Urothelium cell line (cell line): ENCODE results near the gene B3GALT6.
"Not testable (repeated sequence)": the region's sequence is repeated elsewhere in the genome, so short reads cannot be mapped to it uniquely, and the experiment has no call there.

Experiments
- DNase-seq: peaks from one replicate; pipeline ENCODE4 v3.0.0; 2011; ENCODE audit warnings: low spot score, mixed read lengths
- FAIRE-seq: peaks from 2 replicates; lab custom pipeline; 2011; peaks lifted over from hg19 to GRCh38; lab: Jason Lieb, UNC

The B3GALT6 gene

GRCh38 chr1:1232208-1232795, at the start of gene B3GALT6:
B3GALT6 (plus strand) TSS chr1:1232237; CDS start chr1:1232279, 42 bp downstream.
- no peak for DNase-seq
- no peak for FAIRE-seq

GRCh38 chr1:1182491-1183220, 49.4 kb upstream of the B3GALT6 start:
- FAIRE-seq (no peak), DNase-seq (no peak)

- DNase-seq, result no peak
- no peak for FAIRE-seq
These were observed 48.8 kb upstream of the B3GALT6 start for GRCh38 chr1:1183221-1183747.

- no peak for DNase-seq
- FAIRE-seq, result no peak
These were observed 47.9 kb upstream of the B3GALT6 start for GRCh38 chr1:1183833-1184775.

- DNase-seq (no peak), FAIRE-seq (no peak)
These were observed 46.8 kb upstream of the B3GALT6 start for GRCh38 chr1:1185101-1185765.

GRCh38 chr1:1187938-1188337, 44.1 kb upstream of the B3GALT6 start:
- no peak for FAIRE-seq
- no peak for DNase-seq

GRCh38 chr1:1189111-1189510, 42.9 kb upstream of the B3GALT6 start:
- no peak for FAIRE-seq

GRCh38 chr1:1191734-1192133, 40.3 kb upstream of the B3GALT6 start:
- no peak for FAIRE-seq
- no peak for DNase-seq

More at GRCh38 chr1:1189111-1189510, 42.9 kb upstream of the B3GALT6 start:
- DNase-seq, result no peak

GRCh38 chr1:1194723-1195122, 37.3 kb upstream of the B3GALT6 start:
- DNase-seq, result no peak
- FAIRE-seq, result no peak

GRCh38 chr1:1195726-1196125, 36.3 kb upstream of the B3GALT6 start:
- FAIRE-seq, result not testable (repeated sequence)

GRCh38 chr1:1196431-1197187, 35.4 kb upstream of the B3GALT6 start:
- no peak for FAIRE-seq

More at GRCh38 chr1:1195726-1196125, 36.3 kb upstream of the B3GALT6 start:
- DNase-seq, result not testable (repeated sequence)

GRCh38 chr1:1197188-1197500, 34.9 kb upstream of the B3GALT6 start:
- DNase-seq (no peak), FAIRE-seq (no peak)

More at GRCh38 chr1:1196431-1197187, 35.4 kb upstream of the B3GALT6 start:
- no peak for DNase-seq

GRCh38 chr1:1197551-1198422, 34.2 kb upstream of the B3GALT6 start:
- FAIRE-seq (no peak), DNase-seq (no peak)

- FAIRE-seq (no peak), DNase-seq (no peak)
These were observed 33.5 kb upstream of the B3GALT6 start for GRCh38 chr1:1198423-1199140.

GRCh38 chr1:1199141-1199960, 32.7 kb upstream of the B3GALT6 start:
- FAIRE-seq (no peak), DNase-seq (no peak)

GRCh38 chr1:1199961-1200875, 31.8 kb upstream of the B3GALT6 start:
- DNase-seq (no peak), FAIRE-seq (no peak)
